Karpas-422 (cell line): ENCODE results near the gene GPR119. TPM values are rescaled to one million over a fixed set of nuclear protein-coding genes. Genes with fewer than 3 reads are reported as not detected.
A peak's percentile ranks its signal among the peaks of the same experiment; 100 is the strongest.

ENCODE experiments used
- DNase-seq: peaks from one replicate; pipeline ENCODE4 v3.0.0-alpha.2; 2015
- H2AFZ ChIP-seq: fragments of 200-600 bp; sonication (generic); 2 replicates; pipeline ENCODE4 v1.6.1; 2014; ENCODE audit warnings: antibody characterized with exemption, low read length, mixed read lengths
- H3K27ac ChIP-seq: fragments of 200-600 bp; sonication (generic); 2 replicates; pipeline ENCODE4 v1.5.1; 2014; ENCODE audit warnings: mild to moderate bottlenecking, low read length, moderate library complexity
- H3K27me3 ChIP-seq: fragments of 200-600 bp; sonication (generic); 2 replicates; pipeline ENCODE4 v1.6.1; 2014; ENCODE audit warnings: low read length, mixed read lengths
- H3K36me3 ChIP-seq: fragments of 200-600 bp; sonication (generic); 2 replicates; pipeline ENCODE4 v1.6.1; 2014; ENCODE audit warnings: low read length, mixed read lengths; ENCODE audit not compliant: insufficient read depth
- H3K4me1 ChIP-seq: fragments of 200-600 bp; sonication (generic); 2 replicates; pipeline ENCODE4 v1.6.1; 2014; ENCODE audit warnings: mild to moderate bottlenecking, low read length, mixed read lengths
- H3K4me2 ChIP-seq: fragments of 200-600 bp; sonication (generic); 2 replicates; pipeline ENCODE4 v1.6.1; 2014; ENCODE audit warnings: low read length, low read depth, mild to moderate bottlenecking; ENCODE audit not compliant: poor library complexity, severe bottlenecking
- H3K4me3 ChIP-seq: fragments of 200-600 bp; sonication (generic); 2 replicates; pipeline ENCODE4 v1.5.1; 2014; ENCODE audit warnings: mild to moderate bottlenecking, antibody characterized with exemption, low read length, mixed read lengths
- H3K79me2 ChIP-seq: fragments of 200-600 bp; sonication (generic); 2 replicates; pipeline ENCODE4 v1.6.1; 2014; ENCODE audit warnings: mild to moderate bottlenecking, low read length, mixed read lengths
- H3K9ac ChIP-seq: fragments of 200-600 bp; sonication (generic); 2 replicates; pipeline ENCODE4 v1.6.0; 2014; ENCODE audit warnings: low read length
- H3K9me2 ChIP-seq: fragments of 200-600 bp; sonication (generic), shearing (Covaris generic); replicated peaks from 2 replicates; pipeline ENCODE4 v1.6.0; 2014; ENCODE audit warnings: mild to moderate bottlenecking, low read length, moderate library complexity; ENCODE audit not compliant: insufficient read depth
- H3K9me3 ChIP-seq: fragments of 300-700, 200-600 bp; sonication (generic); 2 replicates; pipeline ENCODE4 v1.6.1; 2014; ENCODE audit warnings: low read length, mixed read lengths
- H4K20me1 ChIP-seq: fragments of 200-600 bp; sonication (generic); 2 replicates; pipeline ENCODE4 v1.6.1; 2014; ENCODE audit warnings: mild to moderate bottlenecking, antibody characterized with exemption, low read length, low read depth; ENCODE audit not compliant: insufficient read depth
- total RNA-seq: library from RNA; depleted of rRNA; stranded (reverse); fragments of >200 nt; shearing (Covaris generic); gene quantifications from 2 replicates; pipeline ENCODE4 v1.2.3, GENCODE V29; 2014; ENCODE audit warnings: low replicate concordance

GPR119 gene
- total RNA-seq, 1 experiment from 2014 or later = not detected

DNA sequence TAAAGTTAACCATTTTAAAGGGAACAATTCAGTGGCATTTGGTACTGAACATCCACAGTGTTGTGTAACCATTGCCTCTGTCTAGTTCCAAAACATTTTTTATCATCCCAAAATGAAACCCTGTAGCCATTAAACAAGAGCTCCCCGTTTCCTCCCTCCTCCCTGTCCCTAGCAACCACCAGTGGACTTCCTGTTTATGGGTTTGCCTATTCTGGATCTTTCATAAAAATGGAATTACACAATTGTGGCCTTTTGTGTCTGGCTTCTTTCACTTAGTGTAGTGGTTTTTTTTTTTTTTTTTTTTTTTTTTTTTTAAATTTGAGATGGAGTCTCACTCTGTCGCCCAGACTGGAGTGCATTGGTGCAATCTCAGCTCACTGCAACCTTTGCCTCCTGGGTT, 27.9 kb upstream of the GPR119 start:
- Histone ChIP-seq H3K9me2 (no peaks in the 10 kb centered on the region), H3K79me2 (no peaks in the 10 kb centered on the region), H3K9me3 (no peaks in the 10 kb centered on the region), H3K27me3 (no peaks in the 10 kb centered on the region), H3K4me3 (no peak overlapping the region), H3K4me2 (no peak overlapping the region), H2AFZ (no peak overlapping the region), H3K9ac (no peak overlapping the region), H3K36me3 (peaks cover 9% of the 10 kb centered on the region; the same call in 1 of the 2 replicates), H3K4me1 (no peaks in the 10 kb centered on the region), H4K20me1 (no peaks in the 10 kb centered on the region), H3K27ac (no peak overlapping the region)
- DNase-seq = no peak

DNA sequence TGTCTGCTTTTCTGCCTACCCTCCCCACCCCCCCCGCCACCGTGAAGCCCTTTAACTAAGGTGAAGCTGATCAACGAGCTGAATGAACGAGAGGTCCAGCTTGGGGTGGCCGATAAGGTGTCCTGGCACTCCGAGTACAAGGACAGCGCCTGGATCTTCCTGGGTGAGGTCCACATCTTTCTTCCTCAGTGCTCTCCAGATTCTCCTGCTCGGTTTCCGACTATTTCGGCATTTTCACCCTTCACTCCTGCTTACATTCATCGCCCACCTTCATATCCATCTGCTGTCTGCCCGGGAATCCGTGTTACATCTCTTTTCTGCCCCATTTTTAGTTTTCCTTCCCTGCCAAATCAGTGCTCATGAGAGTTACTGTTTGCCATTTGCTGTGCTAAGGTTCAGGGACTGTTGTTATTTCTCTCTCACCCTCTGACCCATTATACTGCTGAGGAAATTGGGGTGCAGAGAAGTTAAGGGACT, 16.8 kb upstream of the GPR119 start:
- Histone ChIP-seq H3K36me3 (no peaks in the 10 kb centered on the region), H3K79me2 (peaks cover 12% of the 10 kb centered on the region), H3K27me3 (no peaks in the 10 kb centered on the region), H3K4me2 (peak overlapping the region; percentile 63), H3K9me3 (no peaks in the 10 kb centered on the region), H3K4me1 (peaks cover 8% of the 10 kb centered on the region; the same call in 1 of the 2 replicates), H2AFZ (no peak overlapping the region), H3K9me2 (no peaks in the 10 kb centered on the region), H3K9ac (peak overlapping the region; percentile 75), H3K4me3 (peak overlapping the region; percentile 68), H4K20me1 (no peaks in the 10 kb centered on the region), H3K27ac (no peak overlapping the region)
- DNase-seq = no peak

DNA sequence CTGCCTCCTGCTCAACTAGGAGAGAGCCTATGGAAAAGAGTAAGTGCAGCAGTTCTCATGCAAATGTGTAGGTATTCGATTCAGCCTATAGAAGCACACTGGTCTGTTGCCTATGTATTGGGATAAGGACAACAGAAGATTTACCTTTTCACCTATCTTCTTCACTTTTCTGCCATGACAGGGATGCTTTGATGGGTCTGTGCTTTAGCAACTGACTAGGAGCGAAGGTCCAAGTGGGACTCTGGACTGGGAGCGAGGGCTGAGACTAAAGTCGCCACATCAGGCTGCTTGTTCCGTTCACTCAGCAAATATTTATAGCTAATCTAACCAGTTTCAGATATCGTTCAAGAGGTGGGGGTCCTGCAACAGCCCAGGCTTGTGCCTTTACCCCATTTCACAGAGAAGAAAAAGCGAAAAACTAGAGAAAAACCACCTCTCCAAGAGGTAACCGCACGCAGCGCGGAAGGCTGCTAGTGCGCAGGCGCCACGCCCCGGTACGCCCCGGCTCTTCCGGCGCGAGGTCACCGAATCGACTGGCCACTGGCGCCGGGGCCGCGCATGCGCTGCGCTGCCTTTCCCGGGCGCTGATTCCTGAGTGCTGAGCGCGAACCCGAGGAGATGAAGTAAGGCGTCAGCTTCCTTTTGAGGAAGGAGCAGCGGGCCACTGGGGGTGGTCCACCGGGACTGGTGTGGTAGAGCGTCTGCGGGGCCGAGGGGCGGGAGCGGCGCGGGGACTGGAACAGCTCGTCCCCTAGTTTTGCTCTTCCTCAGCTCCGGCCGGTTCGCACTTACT, 16.1 kb upstream of the GPR119 start, which contains the start of gene RBMX2:
TSS of gene RBMX2 (plus strand) at position 573 of the 793 bp plus-strand sequence. CDS start at position 619, 46 bp downstream.
- Histone ChIP-seq H3K36me3 (no peaks in the 10 kb centered on the region), H2AFZ (peak within 1 kb of the TSS; percentile 72), H3K9ac (peak within 1 kb of the TSS; percentile 75), H3K4me3 (peak within 1 kb of the TSS; percentile 68), H4K20me1 (no peaks in the 10 kb centered on the region), H3K79me2 (peaks cover 12% of the 10 kb centered on the region), H3K4me1 (peaks cover 8% of the 10 kb centered on the region; the same call in 1 of the 2 replicates), H3K9me3 (no peaks in the 10 kb centered on the region), H3K4me2 (peak within 1 kb of the TSS; percentile 63), H3K27ac (peak within 1 kb of the TSS; percentile 43; the same call in 1 of the 2 replicates), H3K9me2 (no peaks in the 10 kb centered on the region), H3K27me3 (no peaks in the 10 kb centered on the region)
- peak; percentile 87 for DNase-seq

DNA sequence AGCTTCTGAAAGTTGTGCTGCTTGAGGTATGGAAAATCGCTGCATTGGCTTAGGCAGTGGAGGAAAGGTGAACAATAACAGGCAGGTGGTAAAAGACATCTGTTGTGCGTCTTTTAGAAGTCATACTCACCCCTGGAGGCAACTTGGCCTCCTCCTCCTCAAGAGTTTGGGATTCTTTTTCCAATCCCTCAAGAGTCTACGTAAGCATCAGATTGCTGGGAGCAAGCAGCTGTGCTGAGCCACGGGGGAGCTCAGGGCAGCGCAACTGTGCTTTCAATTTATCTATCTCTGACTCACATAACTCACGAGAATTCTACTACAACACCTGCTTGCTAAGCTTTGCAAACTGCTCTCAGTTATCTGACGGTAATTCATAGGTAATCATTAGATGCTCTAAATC, 9.9 kb upstream of the GPR119 start:
- Histone ChIP-seq H3K27me3 (no peaks in the 10 kb centered on the region), H3K4me2 (no peak overlapping the region), H3K9me3 (no peaks in the 10 kb centered on the region), H4K20me1 (no peaks in the 10 kb centered on the region), H3K4me1 (no peaks in the 10 kb centered on the region), H2AFZ (no peak overlapping the region), H3K79me2 (no peaks in the 10 kb centered on the region), H3K9ac (no peak overlapping the region), H3K9me2 (no peaks in the 10 kb centered on the region), H3K27ac (no peak overlapping the region), H3K36me3 (no peaks in the 10 kb centered on the region), H3K4me3 (no peak overlapping the region)
- DNase-seq = no peak

- no peaks in the 10 kb centered on the region for H3K9me3 ChIP-seq
- no peak overlapping the region for H2AFZ ChIP-seq
- no peaks in the 10 kb centered on the region for H3K4me1 ChIP-seq
- no peaks in the 10 kb centered on the region for H3K9me2 ChIP-seq
- no peaks in the 10 kb centered on the region for H4K20me1 ChIP-seq
- no peak overlapping the region for H3K4me3 ChIP-seq
- no peak overlapping the region for H3K4me2 ChIP-seq
- no peaks in the 10 kb centered on the region for H3K79me2 ChIP-seq
- no peak overlapping the region for H3K9ac ChIP-seq
- no peaks in the 10 kb centered on the region for H3K36me3 ChIP-seq
- no peak overlapping the region for H3K27ac ChIP-seq
- peak; percentile 46 for DNase-seq
- H3K27me3 ChIP-seq = no peaks in the 10 kb centered on the region
Measured at GRCh38 chrX:130393451-130394074, 8.1 kb upstream of the GPR119 start.

GRCh38 chrX:130386408-130386808, 934 bp upstream of the GPR119 start:
- Histone ChIP-seq H3K4me1 (no peaks in the 10 kb centered on the region), H3K9me2 (no peaks in the 10 kb centered on the region), H3K79me2 (no peaks in the 10 kb centered on the region), H3K4me2 (no peak overlapping the region), H2AFZ (no peak overlapping the region), H3K9me3 (no peaks in the 10 kb centered on the region), H3K27me3 (no peaks in the 10 kb centered on the region), H4K20me1 (no peaks in the 10 kb centered on the region), H3K9ac (no peak overlapping the region), H3K36me3 (no peaks in the 10 kb centered on the region), H3K27ac (no peak overlapping the region), H3K4me3 (no peak overlapping the region)
- DNase-seq = no peak

GRCh38 chrX:130378024-130378669, 7.3 kb downstream of the GPR119 start:
- Histone ChIP-seq H4K20me1 (no peaks in the 10 kb centered on the region), H3K9me2 (no peaks in the 10 kb centered on the region), H3K4me1 (no peaks in the 10 kb centered on the region), H3K9me3 (no peaks in the 10 kb centered on the region), H3K4me3 (no peak overlapping the region), H3K27ac (no peak overlapping the region), H3K79me2 (no peaks in the 10 kb centered on the region), H3K36me3 (no peaks in the 10 kb centered on the region), H3K9ac (no peak overlapping the region), H3K27me3 (no peaks in the 10 kb centered on the region), H2AFZ (no peak overlapping the region), H3K4me2 (no peak overlapping the region)
- no peak for DNase-seq

DNA sequence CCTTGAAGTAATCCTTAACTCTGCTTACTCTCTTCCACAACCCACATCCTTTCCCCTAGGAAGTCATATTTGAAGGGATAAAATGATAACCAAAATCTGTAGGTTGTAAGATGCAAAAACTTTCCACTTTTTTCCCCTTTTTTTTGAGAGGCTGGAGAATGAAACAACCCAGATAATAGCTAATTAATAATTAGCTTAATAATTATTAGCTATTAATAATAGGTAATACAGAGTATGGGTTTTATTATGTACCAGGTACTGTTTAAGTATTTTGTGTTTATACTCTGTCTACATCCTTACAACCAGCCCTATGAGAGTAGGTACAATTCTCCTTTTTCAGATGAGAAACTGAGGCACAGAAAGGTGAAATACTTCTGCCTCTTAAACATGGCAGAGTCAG, 9.4 kb downstream of the GPR119 start:
- Histone ChIP-seq H2AFZ (no peak overlapping the region), H3K9me3 (no peaks in the 10 kb centered on the region), H3K27me3 (no peaks in the 10 kb centered on the region), H3K36me3 (no peaks in the 10 kb centered on the region), H3K27ac (no peak overlapping the region), H3K9me2 (no peaks in the 10 kb centered on the region), H3K79me2 (no peaks in the 10 kb centered on the region), H3K4me3 (no peak overlapping the region), H3K9ac (no peak overlapping the region), H3K4me1 (no peaks in the 10 kb centered on the region), H3K4me2 (no peak overlapping the region), H4K20me1 (no peaks in the 10 kb centered on the region)
- no peak for DNase-seq
